ENCODE results near the gene PTPA. TPM values are rescaled to one million over a fixed set of nuclear protein-coding genes. Genes with fewer than 3 reads are reported as not detected.
A peak's percentile ranks its signal among the peaks of the same experiment; 100 is the strongest.

Gene PTPA
- total RNA-seq, 1 experiment from 2014 or later = 62.7 TPM

GRCh38 chr9:129181246-129181645, 70.0 kb downstream of the PTPA start:
- H2AFZ ChIP-seq (ENCODE audit: low read length) = no peak overlapping the region
- H3K79me2 ChIP-seq (ENCODE audit: low read length) = no peaks in the 10 kb centered on the region
- no peak overlapping the region for H3K27ac ChIP-seq (ENCODE audit: low read length)
- no peaks in the 10 kb centered on the region for H3K9me3 ChIP-seq (ENCODE audit: low read length)
- H3K9ac ChIP-seq (ENCODE audit: low read length) = no peak overlapping the region
- no peak for DNase-seq
- H3K4me3 ChIP-seq (ENCODE audit: low read length) = no peak overlapping the region
- no peaks in the 10 kb centered on the region for H3K27me3 ChIP-seq (ENCODE audit: low read length)
- H4K20me1 ChIP-seq (ENCODE audit: insufficient read depth, low read depth, low read length) = peaks cover 6% of the 10 kb centered on the region; the same call in 1 of the 2 replicates
- H3K36me3 ChIP-seq (ENCODE audit: insufficient read depth, low read length) = no peaks in the 10 kb centered on the region
- no peak overlapping the region for H3K4me2 ChIP-seq (ENCODE audit: low read depth, low read length, poor library complexity, severe bottlenecking)
- H3K9me2 ChIP-seq (replicated peaks; ENCODE audit: insufficient read depth, low read length) = no peaks in the 10 kb centered on the region
- peaks cover 19% of the 10 kb centered on the region for H3K4me1 ChIP-seq (ENCODE audit: low read length)

- peaks cover under 1% of the 10 kb centered on the region; the same call in 1 of the 2 replicates for H4K20me1 ChIP-seq (ENCODE audit: insufficient read depth, low read depth, low read length)
- H3K4me2 ChIP-seq (ENCODE audit: low read depth, low read length, poor library complexity, severe bottlenecking) = no peak overlapping the region
- peaks cover 10% of the 10 kb centered on the region for H3K4me1 ChIP-seq (ENCODE audit: low read length)
- H3K27me3 ChIP-seq (ENCODE audit: low read length) = no peaks in the 10 kb centered on the region
- no peak overlapping the region for H3K27ac ChIP-seq (ENCODE audit: low read length)
- H3K9ac ChIP-seq (ENCODE audit: low read length) = no peak overlapping the region
- H3K79me2 ChIP-seq (ENCODE audit: low read length) = no peaks in the 10 kb centered on the region
- DNase-seq = no peak
- H3K9me3 ChIP-seq (ENCODE audit: low read length) = no peaks in the 10 kb centered on the region
- no peak overlapping the region for H2AFZ ChIP-seq (ENCODE audit: low read length)
- H3K36me3 ChIP-seq (ENCODE audit: insufficient read depth, low read length) = no peaks in the 10 kb centered on the region
- no peak overlapping the region for H3K4me3 ChIP-seq (ENCODE audit: low read length)
- H3K9me2 ChIP-seq (replicated peaks; ENCODE audit: insufficient read depth, low read length) = no peaks in the 10 kb centered on the region
These were observed 70.9 kb downstream of the PTPA start for GRCh38 chr9:129182122-129182521.

GRCh38 chr9:129182625-129183494, 71.6 kb downstream of the PTPA start:
- H3K9me3 ChIP-seq (ENCODE audit: low read length) = no peaks in the 10 kb centered on the region
- H3K4me3 ChIP-seq (ENCODE audit: low read length) = no peak overlapping the region
- H3K4me1 ChIP-seq (ENCODE audit: low read length) = peaks cover 7% of the 10 kb centered on the region
- no peaks in the 10 kb centered on the region for H3K36me3 ChIP-seq (ENCODE audit: insufficient read depth, low read length)
- H3K27ac ChIP-seq (ENCODE audit: low read length) = no peak overlapping the region
- no peak overlapping the region for H2AFZ ChIP-seq (ENCODE audit: low read length)
- no peaks in the 10 kb centered on the region for H3K27me3 ChIP-seq (ENCODE audit: low read length)
- H3K9me2 ChIP-seq (replicated peaks; ENCODE audit: insufficient read depth, low read length) = no peaks in the 10 kb centered on the region
- no peak overlapping the region for H3K9ac ChIP-seq (ENCODE audit: low read length)
- no peaks in the 10 kb centered on the region for H3K79me2 ChIP-seq (ENCODE audit: low read length)
- H3K4me2 ChIP-seq (ENCODE audit: low read depth, low read length, poor library complexity, severe bottlenecking) = no peak overlapping the region
- peak; percentile 53 for DNase-seq
- H4K20me1 ChIP-seq (ENCODE audit: insufficient read depth, low read depth, low read length) = no peaks in the 10 kb centered on the region

GRCh38 chr9:129183495-129184218, 72.4 kb downstream of the PTPA start:
- H3K4me2 ChIP-seq (ENCODE audit: low read depth, low read length, poor library complexity, severe bottlenecking) = no peak overlapping the region
- H2AFZ ChIP-seq (ENCODE audit: low read length) = no peak overlapping the region
- H3K4me1 ChIP-seq (ENCODE audit: low read length) = peaks cover 1% of the 10 kb centered on the region; the same call in 1 of the 2 replicates
- H3K36me3 ChIP-seq (ENCODE audit: insufficient read depth, low read length) = no peaks in the 10 kb centered on the region
- H3K4me3 ChIP-seq (ENCODE audit: low read length) = no peak overlapping the region
- H3K79me2 ChIP-seq (ENCODE audit: low read length) = no peaks in the 10 kb centered on the region
- no peak overlapping the region for H3K9ac ChIP-seq (ENCODE audit: low read length)
- H4K20me1 ChIP-seq (ENCODE audit: insufficient read depth, low read depth, low read length) = no peaks in the 10 kb centered on the region
- no peaks in the 10 kb centered on the region for H3K9me3 ChIP-seq (ENCODE audit: low read length)
- no peak for DNase-seq
- H3K9me2 ChIP-seq (replicated peaks; ENCODE audit: insufficient read depth, low read length) = no peaks in the 10 kb centered on the region
- H3K27me3 ChIP-seq (ENCODE audit: low read length) = no peaks in the 10 kb centered on the region
- no peak overlapping the region for H3K27ac ChIP-seq (ENCODE audit: low read length)

- Histone ChIP-seq H3K79me2 (ENCODE audit: low read length) (no peaks in the 10 kb centered on the region), H3K4me2 (ENCODE audit: low read depth, low read length, poor library complexity, severe bottlenecking) (no peak overlapping the region), H3K27ac (ENCODE audit: low read length) (no peak overlapping the region), H2AFZ (ENCODE audit: low read length) (no peak overlapping the region), H4K20me1 (ENCODE audit: insufficient read depth, low read depth, low read length) (no peaks in the 10 kb centered on the region), H3K4me1 (ENCODE audit: low read length) (no peaks in the 10 kb centered on the region), H3K27me3 (ENCODE audit: low read length) (no peaks in the 10 kb centered on the region), H3K4me3 (ENCODE audit: low read length) (no peak overlapping the region), H3K36me3 (ENCODE audit: insufficient read depth, low read length) (no peaks in the 10 kb centered on the region), H3K9ac (ENCODE audit: low read length) (no peak overlapping the region), H3K9me2 (replicated peaks; ENCODE audit: insufficient read depth, low read length) (no peaks in the 10 kb centered on the region), H3K9me3 (ENCODE audit: low read length) (no peaks in the 10 kb centered on the region)
- DNase-seq = no peak
These were observed 73.0 kb downstream of the PTPA start for GRCh38 chr9:129184219-129184524.

- Histone ChIP-seq H2AFZ (ENCODE audit: low read length) (no peak overlapping the region), H3K9ac (ENCODE audit: low read length) (no peak overlapping the region), H3K36me3 (ENCODE audit: insufficient read depth, low read length) (no peaks in the 10 kb centered on the region), H3K9me3 (ENCODE audit: low read length) (no peaks in the 10 kb centered on the region), H3K4me2 (ENCODE audit: low read depth, low read length, poor library complexity, severe bottlenecking) (no peak overlapping the region), H4K20me1 (ENCODE audit: insufficient read depth, low read depth, low read length) (no peaks in the 10 kb centered on the region), H3K27me3 (ENCODE audit: low read length) (no peaks in the 10 kb centered on the region), H3K9me2 (replicated peaks; ENCODE audit: insufficient read depth, low read length) (no peaks in the 10 kb centered on the region), H3K79me2 (ENCODE audit: low read length) (no peaks in the 10 kb centered on the region), H3K4me3 (ENCODE audit: low read length) (no peak overlapping the region), H3K4me1 (ENCODE audit: low read length) (no peaks in the 10 kb centered on the region), H3K27ac (ENCODE audit: low read length) (no peak overlapping the region)
- no peak for DNase-seq
These were observed 73.4 kb downstream of the PTPA start for GRCh38 chr9:129184596-129185122.

GRCh38 chr9:129185402-129185801, 74.2 kb downstream of the PTPA start:
- Histone ChIP-seq H3K9me2 (replicated peaks; ENCODE audit: insufficient read depth, low read length) (no peaks in the 10 kb centered on the region), H3K9me3 (ENCODE audit: low read length) (no peaks in the 10 kb centered on the region), H3K27me3 (ENCODE audit: low read length) (no peaks in the 10 kb centered on the region), H3K4me2 (ENCODE audit: low read depth, low read length, poor library complexity, severe bottlenecking) (no peak overlapping the region), H3K36me3 (ENCODE audit: insufficient read depth, low read length) (no peaks in the 10 kb centered on the region), H2AFZ (ENCODE audit: low read length) (no peak overlapping the region), H3K79me2 (ENCODE audit: low read length) (no peaks in the 10 kb centered on the region), H3K4me1 (ENCODE audit: low read length) (no peaks in the 10 kb centered on the region), H3K27ac (ENCODE audit: low read length) (no peak overlapping the region), H4K20me1 (ENCODE audit: insufficient read depth, low read depth, low read length) (no peaks in the 10 kb centered on the region), H3K4me3 (ENCODE audit: low read length) (no peak overlapping the region), H3K9ac (ENCODE audit: low read length) (no peak overlapping the region)
- DNase-seq = no peak

- Histone ChIP-seq H3K36me3 (ENCODE audit: insufficient read depth, low read length) (no peaks in the 10 kb centered on the region), H4K20me1 (ENCODE audit: insufficient read depth, low read depth, low read length) (no peaks in the 10 kb centered on the region), H3K9me2 (replicated peaks; ENCODE audit: insufficient read depth, low read length) (no peaks in the 10 kb centered on the region), H2AFZ (ENCODE audit: low read length) (no peak overlapping the region), H3K4me1 (ENCODE audit: low read length) (no peaks in the 10 kb centered on the region), H3K4me2 (ENCODE audit: low read depth, low read length, poor library complexity, severe bottlenecking) (no peak overlapping the region), H3K27me3 (ENCODE audit: low read length) (no peaks in the 10 kb centered on the region), H3K4me3 (ENCODE audit: low read length) (no peak overlapping the region), H3K9me3 (ENCODE audit: low read length) (no peaks in the 10 kb centered on the region), H3K9ac (ENCODE audit: low read length) (no peak overlapping the region), H3K27ac (ENCODE audit: low read length) (no peak overlapping the region), H3K79me2 (ENCODE audit: low read length) (no peaks in the 10 kb centered on the region)
- no peak for DNase-seq
These were observed 74.8 kb downstream of the PTPA start for GRCh38 chr9:129185991-129186390.

All from Karpas-422 (cell line).